Measurements from ENCODE around the gene ATE1.

Gene ATE1

DNA sequence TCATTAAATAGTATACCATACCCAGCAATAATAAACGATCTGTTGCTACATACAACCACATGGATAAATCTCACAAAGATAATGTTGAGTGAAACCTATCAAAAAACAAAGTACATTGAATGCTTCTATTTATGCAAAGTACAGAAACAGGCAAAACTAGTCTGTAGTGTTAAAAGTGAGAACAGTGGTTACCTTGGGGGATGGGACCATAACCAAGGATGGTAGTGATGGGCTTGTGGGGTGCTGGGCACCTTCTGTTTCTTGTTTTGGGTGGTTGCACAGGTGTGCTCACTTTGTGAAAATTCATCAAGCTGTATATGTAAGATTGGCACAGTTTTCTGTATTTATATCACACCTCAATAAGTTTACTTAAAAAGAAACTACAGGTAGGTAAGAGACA lies 105.7 kb downstream of the ATE1 start:
- TF ChIP-seq, protein P1, sequence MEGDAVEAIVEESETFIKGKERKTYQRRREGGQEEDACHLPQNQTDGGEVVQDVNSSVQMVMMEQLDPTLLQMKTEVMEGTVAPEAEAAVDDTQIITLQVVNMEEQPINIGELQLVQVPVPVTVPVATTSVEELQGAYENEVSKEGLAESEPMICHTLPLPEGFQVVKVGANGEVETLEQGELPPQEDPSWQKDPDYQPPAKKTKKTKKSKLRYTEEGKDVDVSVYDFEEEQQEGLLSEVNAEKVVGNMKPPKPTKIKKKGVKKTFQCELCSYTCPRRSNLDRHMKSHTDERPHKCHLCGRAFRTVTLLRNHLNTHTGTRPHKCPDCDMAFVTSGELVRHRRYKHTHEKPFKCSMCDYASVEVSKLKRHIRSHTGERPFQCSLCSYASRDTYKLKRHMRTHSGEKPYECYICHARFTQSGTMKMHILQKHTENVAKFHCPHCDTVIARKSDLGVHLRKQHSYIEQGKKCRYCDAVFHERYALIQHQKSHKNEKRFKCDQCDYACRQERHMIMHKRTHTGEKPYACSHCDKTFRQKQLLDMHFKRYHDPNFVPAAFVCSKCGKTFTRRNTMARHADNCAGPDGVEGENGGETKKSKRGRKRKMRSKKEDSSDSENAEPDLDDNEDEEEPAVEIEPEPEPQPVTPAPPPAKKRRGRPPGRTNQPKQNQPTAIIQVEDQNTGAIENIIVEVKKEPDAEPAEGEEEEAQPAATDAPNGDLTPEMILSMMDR (conservative IDR thresholded peaks at IDR 0.05; ENCODE audit: low read depth, low read length): no peak
- DNase-seq (ENCODE audit: low read depth): no peak
- no peak overlapping the region for H3K4me3 ChIP-seq (ENCODE audit: low read depth, low read length)

DNA sequence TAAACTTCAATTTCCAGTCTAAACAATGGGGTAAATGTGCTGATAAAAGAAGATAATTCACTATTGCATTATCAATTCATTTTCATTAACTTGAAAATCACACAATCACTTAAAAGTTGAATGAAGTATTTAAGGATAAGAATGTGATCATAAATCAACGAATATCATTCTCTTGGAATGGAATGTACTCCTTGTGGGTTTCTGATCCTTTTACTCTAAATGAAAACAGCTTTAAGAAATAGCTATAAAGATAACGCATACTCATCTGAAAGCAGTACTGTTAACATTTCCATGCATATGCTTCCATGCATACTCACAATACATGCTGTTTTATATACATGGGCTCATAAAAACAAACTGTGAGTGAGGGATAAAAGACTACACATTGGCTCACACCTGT lies 108.8 kb downstream of the ATE1 start:
- TF ChIP-seq, protein P1 (conservative IDR thresholded peaks at IDR 0.05; ENCODE audit: low read depth, low read length): no peak
- no peak for DNase-seq (ENCODE audit: low read depth)
- no peak overlapping the region for H3K4me3 ChIP-seq (ENCODE audit: low read depth, low read length)

DNA sequence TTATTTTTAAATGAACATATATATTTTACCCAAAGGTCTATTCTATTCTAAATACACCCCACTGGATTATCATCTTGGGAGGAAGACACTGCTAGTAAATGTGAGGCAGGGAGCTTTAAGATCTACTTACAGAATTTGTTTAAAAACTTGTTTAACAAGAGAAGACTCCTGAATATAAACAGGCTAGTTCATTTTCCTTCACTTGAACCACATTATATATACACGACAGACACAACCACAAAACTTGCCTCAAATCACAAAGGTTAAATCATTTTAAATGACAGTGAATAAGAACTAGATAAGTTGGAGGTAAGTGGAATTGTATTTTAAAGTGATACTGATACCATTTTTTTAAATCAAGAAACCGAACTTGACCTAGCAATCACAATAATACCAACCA lies 109.2 kb downstream of the ATE1 start:
- DNase-seq (ENCODE audit: low read depth): no peak
- H3K4me3 ChIP-seq (ENCODE audit: low read depth, low read length): no peak overlapping the region
- TF ChIP-seq, protein P1 (conservative IDR thresholded peaks at IDR 0.05; ENCODE audit: low read depth, low read length): no peak

DNA sequence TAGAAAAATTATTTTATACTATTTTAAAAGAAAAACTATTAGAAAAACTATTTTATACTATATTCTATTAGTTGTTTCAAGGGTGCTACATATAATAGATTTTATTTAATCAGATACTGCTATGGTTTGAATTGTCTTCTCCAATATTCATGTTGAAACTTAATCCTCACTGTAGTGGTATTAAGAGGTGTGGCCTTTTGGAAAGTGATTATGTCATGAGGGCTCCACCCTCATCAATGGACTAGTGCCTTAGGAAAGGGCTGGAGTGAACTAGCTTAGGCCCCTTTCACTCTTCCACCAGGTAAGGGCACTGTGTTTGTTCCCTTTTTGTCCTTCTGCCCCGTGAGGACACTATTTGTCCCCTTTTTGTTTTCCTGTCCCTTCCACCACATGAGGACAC lies 111.6 kb downstream of the ATE1 start:
- no peak overlapping the region for H3K4me3 ChIP-seq (ENCODE audit: low read depth, low read length)
- TF ChIP-seq, protein P1 (conservative IDR thresholded peaks at IDR 0.05; ENCODE audit: low read depth, low read length): no peak
- DNase-seq (ENCODE audit: low read depth): no peak

DNA sequence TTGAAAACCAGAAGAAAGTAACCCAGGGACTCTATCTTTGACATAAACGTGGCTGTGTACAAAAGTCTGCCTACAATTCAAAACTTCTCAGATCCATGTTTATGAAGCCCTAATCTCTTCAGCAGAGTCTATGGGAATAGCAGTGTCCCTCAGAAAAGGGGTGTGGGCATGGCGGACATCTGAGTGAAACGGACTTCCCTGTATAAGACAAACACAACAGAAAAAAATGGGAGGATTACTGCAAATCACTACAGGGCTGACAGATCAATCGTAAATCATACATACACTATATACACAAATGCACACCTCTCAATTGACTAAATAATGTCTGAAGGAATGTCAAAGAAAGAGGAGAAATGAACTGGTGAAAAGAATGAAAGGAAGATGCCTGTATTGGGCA lies 114.0 kb downstream of the ATE1 start:
- TF ChIP-seq, protein P1 (conservative IDR thresholded peaks at IDR 0.05; ENCODE audit: low read depth, low read length): no peak
- no peak for DNase-seq (ENCODE audit: low read depth)
- H3K4me3 ChIP-seq (ENCODE audit: low read depth, low read length): no peak overlapping the region

DNA sequence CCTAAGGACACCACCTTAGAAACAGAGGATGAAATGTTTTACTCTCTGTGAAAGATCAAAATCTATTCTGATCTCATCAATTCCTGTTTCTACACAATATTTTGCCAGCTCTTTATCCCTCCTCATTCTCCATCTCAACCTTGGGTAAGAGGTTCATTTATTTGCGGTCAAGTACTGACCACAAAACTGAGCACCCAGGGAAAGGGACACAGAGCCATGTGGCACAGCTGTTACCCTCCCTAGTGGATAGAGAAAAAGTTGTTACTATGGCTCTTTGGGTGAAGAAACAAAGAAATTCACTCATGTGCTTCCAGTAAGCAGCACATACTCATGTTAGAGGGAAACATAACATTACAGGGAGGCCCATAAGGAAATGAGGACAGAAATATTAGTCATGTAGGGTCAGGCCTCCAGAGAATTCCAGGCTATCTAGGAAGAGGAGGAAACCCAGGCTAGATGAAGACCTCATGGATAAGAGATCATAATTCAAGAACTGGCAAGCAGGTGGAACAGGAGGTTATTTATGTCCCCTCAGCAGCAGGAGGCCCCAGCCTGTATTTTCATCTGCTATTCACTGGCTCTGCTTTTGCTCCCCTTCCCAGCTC lies 114.5 kb downstream of the ATE1 start:
- TF ChIP-seq, protein P1 (conservative IDR thresholded peaks at IDR 0.05; ENCODE audit: low read depth, low read length): no peak
- peak; percentile 43 for DNase-seq (ENCODE audit: low read depth)
- no peak overlapping the region for H3K4me3 ChIP-seq (ENCODE audit: low read depth, low read length)

DNA sequence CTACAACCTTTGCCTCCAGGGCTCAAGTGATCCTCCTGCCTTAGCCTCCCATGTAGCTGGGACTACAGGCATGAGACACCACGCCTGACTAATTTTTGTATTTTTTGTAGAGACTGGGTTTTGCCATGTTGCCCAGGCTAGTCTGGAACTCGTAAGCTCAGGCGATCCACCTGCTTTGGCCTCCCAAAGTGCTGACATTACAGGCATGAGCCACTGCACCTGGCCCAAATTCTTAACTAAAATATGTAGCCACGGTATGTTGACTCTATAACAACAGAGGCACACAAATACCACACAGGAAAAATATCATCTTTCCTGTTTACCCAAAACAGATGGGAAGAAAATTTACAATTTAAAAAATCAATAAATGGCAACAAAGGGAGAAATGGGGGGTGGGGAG lies 115.8 kb downstream of the ATE1 start:
- TF ChIP-seq, protein P1 (conservative IDR thresholded peaks at IDR 0.05; ENCODE audit: low read depth, low read length): no peak
- H3K4me3 ChIP-seq (ENCODE audit: low read depth, low read length): no peak overlapping the region
- no peak for DNase-seq (ENCODE audit: low read depth)
